NT2/D1 (cell line): Measurements from ENCODE around the gene ELOVL2.
"Not testable (repeated sequence)": the region's sequence is repeated elsewhere in the genome, so short reads cannot be mapped to it uniquely, and the experiment has no call there.

Experiments
- DNase-seq: peaks from one replicate; pipeline ENCODE4 v3.0.0-alpha.2; 2011; ENCODE audit warnings: low read depth, low spot score
- H3K27me3 ChIP-seq: 2 replicates; pipeline ENCODE4 v1.6.0; 2011; ENCODE audit warnings: mild to moderate bottlenecking; ENCODE audit not compliant: insufficient read length, insufficient read depth
- H3K36me3 ChIP-seq: 2 replicates; pipeline ENCODE4 v1.6.1; 2011; ENCODE audit warnings: mild to moderate bottlenecking, low read length, mixed read lengths; ENCODE audit not compliant: insufficient read depth, insufficient read length
- H3K4me1 ChIP-seq: 2 replicates; pipeline ENCODE4 v1.5.1; 2011; ENCODE audit not compliant: insufficient read depth, insufficient read length
- H3K4me3 ChIP-seq: 2 replicates; pipeline ENCODE4 v1.5.1; 2011; ENCODE audit warnings: low read depth; ENCODE audit not compliant: insufficient read length
- H3K9ac ChIP-seq: 2 replicates; pipeline ENCODE4 v1.6.0; 2011; ENCODE audit warnings: low read depth; ENCODE audit not compliant: insufficient read length
- H3K9me3 ChIP-seq: 2 replicates; pipeline ENCODE4 v1.5.1; 2011; ENCODE audit warnings: mild to moderate bottlenecking, low read length; ENCODE audit not compliant: insufficient read depth
- SUZ12 ChIP-seq: IDR thresholded peaks from 2 replicates; pipeline ENCODE4 v1.6.1; 2011; ENCODE audit not compliant: insufficient read length, insufficient read depth; ENCODE audit errors: extremely low read depth
- YY1 ChIP-seq: IDR thresholded peaks from 2 replicates; pipeline ENCODE4 v1.6.1; 2011; ENCODE audit not compliant: insufficient read length, insufficient read depth
- ZNF274 ChIP-seq: IDR thresholded peaks from 2 replicates; pipeline ENCODE4 v1.6.1; 2011; ENCODE audit warnings: mild to moderate bottlenecking, low read depth, low read length

The ELOVL2 gene

GRCh38 chr6:11002176-11002575 lies 41.9 kb downstream of the ELOVL2 start:
- no peak for DNase-seq
- Histone ChIP-seq H3K9ac (no peak overlapping the region), H3K4me3 (no peak overlapping the region), H3K27me3 (no peaks in the 10 kb centered on the region), H3K4me1 (no peaks in the 10 kb centered on the region), H3K9me3 (no peaks in the 10 kb centered on the region), H3K36me3 (no peaks in the 10 kb centered on the region)
- TF ChIP-seq YY1 (no peak), ZNF274 (no peak), SUZ12 (no peak)

- Histone ChIP-seq H3K36me3 (no peaks in the 10 kb centered on the region), H3K9me3 (no peaks in the 10 kb centered on the region)
- TF ChIP-seq ZNF274 (no peak), SUZ12 (no peak), YY1 (no peak)
Measured at GRCh38 chr6:10999994-11000393, 44.1 kb downstream of the ELOVL2 start.

GRCh38 chr6:10995114-10995707 lies 48.9 kb downstream of the ELOVL2 start:
- Histone ChIP-seq H3K9me3 (no peaks in the 10 kb centered on the region), H3K36me3 (no peaks in the 10 kb centered on the region), H3K9ac (no peak overlapping the region), H3K27me3 (no peaks in the 10 kb centered on the region), H3K4me3 (no peak overlapping the region), H3K4me1 (peaks cover 2% of the 10 kb centered on the region)
- no peak for DNase-seq
- TF ChIP-seq YY1 (no peak), ZNF274 (no peak), SUZ12 (no peak)

More at GRCh38 chr6:10999994-11000393, 44.1 kb downstream of the ELOVL2 start:
- H3K4me1 ChIP-seq, result peaks cover 2% of the 10 kb centered on the region
- no peak overlapping the region for H3K9ac ChIP-seq
- DNase-seq, result no peak
- no peak overlapping the region for H3K4me3 ChIP-seq
- no peaks in the 10 kb centered on the region for H3K27me3 ChIP-seq

GRCh38 chr6:10993896-10994295 lies 50.2 kb downstream of the ELOVL2 start:
- TF ChIP-seq YY1, result no peak
- no peak for TF ChIP-seq SUZ12
- TF ChIP-seq ZNF274, result no peak
- no peaks in the 10 kb centered on the region for H3K9me3 ChIP-seq
- no peaks in the 10 kb centered on the region for H3K36me3 ChIP-seq
- H3K9ac ChIP-seq, result no peak overlapping the region
- H3K4me1 ChIP-seq, result peaks cover 2% of the 10 kb centered on the region
- DNase-seq, result no peak
- no peaks in the 10 kb centered on the region for H3K27me3 ChIP-seq
- H3K4me3 ChIP-seq, result no peak overlapping the region

GRCh38 chr6:10991115-10991514 lies 53.0 kb downstream of the ELOVL2 start:
- Histone ChIP-seq H3K9ac (no peak overlapping the region), H3K27me3 (no peaks in the 10 kb centered on the region), H3K4me3 (no peak overlapping the region), H3K4me1 (peaks cover 2% of the 10 kb centered on the region), H3K9me3 (no peaks in the 10 kb centered on the region), H3K36me3 (no peaks in the 10 kb centered on the region)
- TF ChIP-seq YY1 (no peak), SUZ12 (no peak), ZNF274 (no peak)
- DNase-seq, result no peak

- Histone ChIP-seq H3K9ac (no peak overlapping the region), H3K9me3 (no peaks in the 10 kb centered on the region), H3K36me3 (no peaks in the 10 kb centered on the region), H3K4me1 (no peaks in the 10 kb centered on the region), H3K27me3 (no peaks in the 10 kb centered on the region), H3K4me3 (no peak overlapping the region)
- TF ChIP-seq ZNF274 (no peak), SUZ12 (no peak), YY1 (no peak)
- DNase-seq, result no peak
Measured at GRCh38 chr6:10989587-10989986, 54.5 kb downstream of the ELOVL2 start.

- not testable (repeated sequence) for H3K9me3 ChIP-seq, H3K4me1 ChIP-seq, DNase-seq, H3K9ac ChIP-seq, H3K27me3 ChIP-seq, H3K4me3 ChIP-seq, H3K36me3 ChIP-seq
Measured at GRCh38 chr6:10984959-10985358, 59.1 kb downstream of the ELOVL2 start.

- Histone ChIP-seq H3K9me3 (no peaks in the 10 kb centered on the region), H3K4me3 (no peak overlapping the region), H3K4me1 (peaks cover 2% of the 10 kb centered on the region), H3K36me3 (no peaks in the 10 kb centered on the region), H3K27me3 (no peaks in the 10 kb centered on the region), H3K9ac (no peak overlapping the region)
- no peak for DNase-seq
- TF ChIP-seq ZNF274, result no peak
- no peak for TF ChIP-seq YY1
- TF ChIP-seq SUZ12, result no peak
Measured at GRCh38 chr6:10981409-10981808, 62.7 kb downstream of the ELOVL2 start.
